H1 (cell line): ENCODE results near the gene SH3GL2. TPM values are rescaled to one million over a fixed set of nuclear protein-coding genes. Genes with fewer than 3 reads are reported as not detected.
A peak's percentile ranks its signal among the peaks of the same experiment; 100 is the strongest.

Experiments used
- CTCF ChIP-seq, 3 experiments: IDR thresholded peaks; 1 replicate in 2 of 3; 2 replicates in 1 of 3; pipeline versions ENCODE4 v1.5.1 to v1.6.1; 2011; ENCODE audit warnings: low read length in 3 of 3, mild to moderate bottlenecking in 3 of 3, inconsistent platforms in 2 of 3, low read depth in 1 of 3, moderate library complexity in 1 of 3; ENCODE audit not compliant: insufficient read depth in 1 of 3; ENCODE audit errors: control extremely low read depth in 1 of 3
- USF2 ChIP-seq: IDR thresholded peaks from 2 replicates; pipeline ENCODE4 v1.6.1; 2011; ENCODE audit warnings: low read length, improper control_type of control experiment
- polyA plus RNA-seq, 7 experiments: library from polyadenylated mRNA; depleted of rRNA in 3 of 7; stranded (reverse) in 5 of 7; unstranded in 2 of 7; fragments of >200 nt in 5 of 7; fragments of 200-250 nt in 2 of 7; gene quantifications; 1 replicate in 5 of 7; 2 replicates in 1 of 7; 4 replicates in 1 of 7; pipeline versions ENCODE4 v1.2.1 to v1.2.3, GENCODE V29; 2011 to 2013; ENCODE audit warnings: missing spikeins in 2 of 7, mixed read lengths in 2 of 7
- total RNA-seq: library from RNA; stranded (reverse); fragmentation: NEBNext Ultra II Directional; extraction: Animal tissue kit (Norgen Biotek cat#: 25700); gene quantifications from 2 replicates; pipeline ENCODE4 v1.2.1, GENCODE V29; 2021

SH3GL2 gene
- total and polyA plus RNA-seq, 2 of the 8 experiments (the other 6 are each of a cell fraction or from before 2014, with no cell fraction given): 4.7 to 5.3 TPM

DNA sequence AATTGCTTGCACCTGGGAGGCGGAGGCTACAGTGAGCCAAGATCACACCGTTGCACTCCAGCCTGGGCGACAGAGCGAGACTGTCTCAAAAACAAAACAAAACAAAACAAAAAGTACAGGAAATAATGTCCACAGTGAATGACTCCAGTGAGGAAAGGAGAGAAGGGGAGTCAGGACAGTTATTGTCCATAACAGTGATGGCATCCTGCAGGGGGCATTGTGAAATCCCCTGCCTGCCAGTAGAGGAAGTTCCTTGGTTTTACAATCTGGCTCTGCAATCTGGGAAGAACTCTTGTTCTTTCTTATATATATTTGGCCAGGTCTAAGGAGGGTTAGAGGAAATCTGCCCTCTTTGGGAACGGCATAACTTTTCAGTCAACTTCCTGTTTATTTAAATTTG is 8.2 kb downstream of the SH3GL2 start (continued):
- TF ChIP-seq CTCF (IDR thresholded peaks at IDR 0.05; ENCODE audit: control extremely low read depth in 1 of 3, insufficient read depth in 1 of 3, low read depth in 1 of 3, low read length in 3 of 3) (peak in 2 of 3 experiments; percentile 35 to 50; a peak in 3 of 4 replicates), USF2 (no peak)
